Umbilical cord (tissue), 2 donors: ENCODE measurements around the gene PTPRG. TPM values are rescaled to one million over a fixed set of nuclear protein-coding genes. Genes with fewer than 3 reads are reported as not detected.

Source experiments
- DNase-seq: peaks from one replicate; pipeline ENCODE4 v3.0.0-alpha.2; 2015; ENCODE audit warnings: low spot score
- total RNA-seq: library from RNA; depleted of rRNA; stranded (reverse); fragments of >200 nt; gene quantifications from one replicate; pipeline ENCODE4 v1.2.3, GENCODE V29; 2014; ENCODE audit warnings: low replicate concordance; ENCODE audit not compliant: insufficient read depth

PTPRG gene
- total RNA-seq, 1 donor from 2014 or later = 84.0 TPM

GRCh38 chr3:62178739-62179600 lies 617.6 kb downstream of the PTPRG start:
- no peak for DNase-seq

GRCh38 chr3:62180514-62180913 lies 619.1 kb downstream of the PTPRG start:
- no peak for DNase-seq

- no peak for DNase-seq
These were observed 621.7 kb downstream of the PTPRG start for GRCh38 chr3:62183087-62183486.

GRCh38 chr3:62183969-62184368 lies 622.6 kb downstream of the PTPRG start:
- DNase-seq = no peak

GRCh38 chr3:62184559-62184958 lies 623.2 kb downstream of the PTPRG start:
- DNase-seq = no peak

- DNase-seq = peak; percentile 90
These were observed 625.7 kb downstream of the PTPRG start for GRCh38 chr3:62187022-62187431.

- peak; percentile 79 for DNase-seq
These were observed 627.5 kb downstream of the PTPRG start for GRCh38 chr3:62188681-62189375.

GRCh38 chr3:62189376-62189698 lies 628.0 kb downstream of the PTPRG start:
- no peak for DNase-seq

- no peak for DNase-seq
These were observed 631.5 kb downstream of the PTPRG start for GRCh38 chr3:62192891-62193290.

- DNase-seq = no peak
These were observed 632.4 kb downstream of the PTPRG start for GRCh38 chr3:62193586-62194345.

- no peak for DNase-seq
These were observed 636.1 kb downstream of the PTPRG start for GRCh38 chr3:62197350-62198012.

- DNase-seq = no peak
These were observed 637.8 kb downstream of the PTPRG start for GRCh38 chr3:62199126-62199525.

- peak; percentile 46 for DNase-seq
These were observed 640.2 kb downstream of the PTPRG start for GRCh38 chr3:62201438-62202035.

- no peak for DNase-seq
These were observed 641.8 kb downstream of the PTPRG start for GRCh38 chr3:62203152-62203551.

- DNase-seq = no peak
These were observed 642.2 kb downstream of the PTPRG start for GRCh38 chr3:62203561-62203960.

GRCh38 chr3:62207197-62207596 lies 645.8 kb downstream of the PTPRG start:
- no peak for DNase-seq

- DNase-seq = no peak
These were observed 647.0 kb downstream of the PTPRG start for GRCh38 chr3:62208385-62208784.

- no peak for DNase-seq
These were observed 647.7 kb downstream of the PTPRG start for GRCh38 chr3:62209101-62209500.

GRCh38 chr3:62210011-62210410 lies 648.6 kb downstream of the PTPRG start:
- DNase-seq = no peak

- DNase-seq = peak; percentile 18
These were observed 650.5 kb downstream of the PTPRG start for GRCh38 chr3:62211675-62212429.

- no peak for DNase-seq
These were observed 653.5 kb downstream of the PTPRG start for GRCh38 chr3:62214850-62215249.
